NCI-H1694 treated with DMSO at 0.1 percent for 48 hours (cell line): ENCODE results near the gene OSBPL10.

Experiments
- DNase-seq: peaks from one replicate; lab custom pipeline; 2025; lab: John Stamatoyannopoulos, UW

OSBPL10 gene

GRCh38 chr3:31667582-31667981, 313.5 kb downstream of the OSBPL10 start:
- no peak for DNase-seq

GRCh38 chr3:31664031-31664430, 317.0 kb downstream of the OSBPL10 start:
- DNase-seq, result no peak

- DNase-seq, result no peak
Observed at GRCh38 chr3:31661993-31662670, 318.9 kb downstream of the OSBPL10 start.

DNA sequence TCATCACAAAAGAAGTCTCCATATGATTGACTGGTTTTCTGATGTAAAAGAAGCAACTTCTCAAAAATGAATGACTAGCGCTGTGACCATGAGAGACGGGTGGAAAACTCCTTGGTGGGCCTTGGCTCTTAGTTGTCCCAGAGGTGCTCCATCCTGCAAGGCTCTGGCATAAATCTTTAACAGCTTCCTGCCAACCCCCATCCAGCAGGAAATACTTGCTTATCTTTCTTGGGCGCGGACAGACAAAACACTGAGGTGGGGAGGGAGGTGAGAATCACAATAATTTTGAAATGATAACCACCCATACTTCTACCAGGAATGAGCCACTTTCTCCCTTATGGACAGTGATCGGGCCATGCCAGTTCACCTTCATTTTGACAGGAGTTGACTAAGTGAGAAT, 319.8 kb downstream of the OSBPL10 start:
- no peak for DNase-seq

GRCh38 chr3:31659246-31659645, 321.8 kb downstream of the OSBPL10 start:
- no peak for DNase-seq

- no peak for DNase-seq
Observed at GRCh38 chr3:31654998-31655397, 326.1 kb downstream of the OSBPL10 start.

DNA sequence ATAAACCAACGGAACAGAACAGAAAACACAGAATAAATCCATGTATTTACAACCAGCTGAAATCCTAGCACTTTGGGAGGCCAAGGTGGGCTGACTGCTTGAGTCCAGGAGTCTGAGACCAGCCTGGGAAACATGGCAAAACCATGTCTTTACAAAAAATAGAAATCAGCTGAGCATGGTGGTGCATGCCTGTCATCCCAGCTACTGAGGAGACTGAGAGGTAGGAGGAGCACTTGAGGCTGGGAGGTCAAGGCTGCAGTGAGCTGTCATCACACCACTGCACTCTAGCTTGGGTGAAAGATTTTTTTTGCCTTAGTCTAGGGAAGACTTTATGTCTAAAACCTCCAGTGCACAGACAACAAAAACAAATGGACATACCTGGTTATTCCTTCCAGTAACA, 327.6 kb downstream of the OSBPL10 start:
- DNase-seq, result no peak

GRCh38 chr3:31652296-31652695, 328.8 kb downstream of the OSBPL10 start:
- DNase-seq, result no peak

- no peak for DNase-seq
Observed at GRCh38 chr3:31648286-31648968, 332.6 kb downstream of the OSBPL10 start.

DNA sequence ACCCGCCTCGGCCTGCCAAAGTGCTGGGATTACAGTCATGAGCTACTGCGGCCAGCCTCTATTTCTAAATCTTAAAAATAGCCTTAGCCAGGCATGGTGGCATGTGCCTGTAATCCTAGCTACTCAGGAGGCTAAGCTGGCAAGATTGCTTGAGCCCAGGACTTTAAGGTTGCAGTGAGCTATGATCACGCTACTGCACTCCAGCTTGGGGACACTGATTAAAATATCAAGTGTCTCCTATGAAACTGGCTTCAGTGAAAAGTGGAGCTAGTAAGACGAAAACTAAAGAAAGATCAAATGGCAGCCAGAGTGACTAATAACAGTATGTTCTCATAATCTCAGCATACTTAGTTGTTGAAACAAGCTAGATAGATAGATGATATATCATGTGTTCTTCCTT, 335.8 kb downstream of the OSBPL10 start:
- no peak for DNase-seq

DNA sequence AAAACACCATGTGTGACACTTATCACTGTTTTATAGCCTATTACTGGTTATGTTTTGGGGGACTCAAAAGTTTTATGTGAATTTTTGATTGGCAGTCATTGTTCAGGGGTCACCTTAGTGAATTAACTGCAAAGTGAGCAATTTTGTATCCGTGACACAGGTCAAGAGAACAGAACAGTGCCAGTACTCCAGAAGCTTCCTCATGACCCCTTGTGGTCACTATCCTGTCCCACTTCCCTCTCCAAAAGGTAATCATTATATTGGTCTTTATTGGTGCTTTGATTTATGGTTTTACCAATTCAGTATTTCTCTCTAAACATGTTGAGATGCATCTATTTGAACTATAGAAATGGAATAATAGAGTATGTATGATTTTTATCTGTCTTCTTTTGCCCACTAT, 341.2 kb downstream of the OSBPL10 start:
- DNase-seq, result no peak

GRCh38 chr3:31636694-31637442, 344.2 kb downstream of the OSBPL10 start:
- no peak for DNase-seq

GRCh38 chr3:31636049-31636448, 345.0 kb downstream of the OSBPL10 start:
- no peak for DNase-seq

DNA sequence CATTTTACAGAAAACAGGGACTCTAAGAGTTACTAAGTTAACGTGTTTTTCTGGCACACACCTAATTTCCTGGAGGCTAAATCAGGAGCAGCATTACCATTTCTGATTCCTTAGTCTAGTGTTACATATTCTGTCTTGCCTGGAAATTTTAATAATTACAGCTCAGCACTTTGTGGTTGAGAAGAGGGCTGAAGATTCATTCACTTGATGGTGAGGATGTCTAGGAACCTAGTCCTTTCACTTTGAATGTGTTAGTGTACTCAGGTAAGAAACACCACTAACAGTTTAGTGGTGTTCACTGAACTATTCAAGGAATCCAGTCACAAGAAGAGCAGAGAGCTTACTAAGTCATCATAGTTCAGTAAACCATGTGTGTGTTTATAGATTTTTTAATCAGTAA, 345.5 kb downstream of the OSBPL10 start:
- no peak for DNase-seq

DNA sequence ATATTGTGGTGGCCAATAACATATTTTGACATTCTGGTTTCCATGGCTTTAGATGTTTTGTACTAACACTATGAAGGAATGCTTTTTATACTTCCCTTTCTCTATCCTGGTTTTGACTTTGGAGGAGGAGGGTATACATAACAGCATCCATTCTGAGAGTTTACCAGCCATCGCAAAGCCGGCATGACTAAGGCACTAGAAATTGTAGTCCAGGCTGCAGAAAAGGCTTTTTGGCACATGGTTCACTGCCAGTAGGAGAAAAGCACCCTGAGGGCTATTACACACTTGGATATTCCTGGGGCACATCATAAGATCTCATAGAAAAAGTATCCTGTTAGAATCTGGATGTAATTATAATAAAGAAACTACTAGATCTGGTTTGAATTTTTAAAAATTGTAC, 346.6 kb downstream of the OSBPL10 start:
- no peak for DNase-seq

DNA sequence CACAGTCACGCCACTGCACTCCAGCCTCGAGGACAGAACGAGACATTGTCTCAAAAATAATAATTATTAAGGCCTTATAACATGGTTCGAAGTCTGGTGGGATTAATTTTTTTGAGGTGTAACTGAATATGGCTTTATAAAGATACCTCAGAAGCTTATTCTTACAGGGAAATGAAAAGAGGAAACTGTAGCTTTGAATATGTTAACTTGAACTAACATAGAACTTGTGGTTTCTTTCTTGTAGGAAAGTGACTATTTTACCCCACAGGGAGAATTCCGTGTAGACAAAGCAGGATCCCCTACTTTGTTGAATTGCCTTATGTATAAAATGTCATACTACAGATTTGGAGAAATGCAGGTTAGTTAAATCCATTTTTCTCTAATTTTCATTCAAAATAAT, 352.0 kb downstream of the OSBPL10 start:
- DNase-seq, result no peak

- no peak for DNase-seq
Observed at GRCh38 chr3:31625358-31625757, 355.7 kb downstream of the OSBPL10 start.

DNA sequence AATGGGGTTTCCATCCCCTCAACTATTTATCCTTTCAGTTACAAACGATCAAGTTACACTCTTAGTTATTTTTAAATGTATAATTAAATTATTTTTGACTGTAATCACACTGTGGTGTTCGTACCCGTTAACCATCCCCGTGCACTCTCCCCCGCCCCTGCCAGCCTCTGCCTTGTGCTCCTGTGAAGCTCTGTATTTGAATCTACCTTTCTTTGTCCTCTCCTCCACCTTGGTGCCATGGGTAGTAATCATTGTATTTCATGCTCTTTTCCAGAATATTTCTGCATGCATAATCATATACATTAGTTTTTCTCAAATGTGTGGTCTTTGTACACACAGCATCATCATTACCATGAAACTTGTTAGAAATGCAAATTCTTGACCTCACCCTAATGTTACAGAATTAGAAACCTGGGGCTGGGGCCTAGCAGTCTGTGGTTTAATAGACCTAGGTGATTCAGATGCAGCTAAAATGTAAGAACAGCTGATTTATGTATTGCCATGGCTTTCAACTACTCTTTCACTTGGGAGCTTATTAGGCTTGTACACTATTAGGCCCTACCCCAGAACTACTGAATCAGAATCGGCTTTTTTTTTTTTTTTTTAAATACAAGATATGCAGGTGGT, 356.9 kb downstream of the OSBPL10 start:
- no peak for DNase-seq

- DNase-seq, result no peak
Observed at GRCh38 chr3:31622636-31623288, 358.3 kb downstream of the OSBPL10 start.

DNA sequence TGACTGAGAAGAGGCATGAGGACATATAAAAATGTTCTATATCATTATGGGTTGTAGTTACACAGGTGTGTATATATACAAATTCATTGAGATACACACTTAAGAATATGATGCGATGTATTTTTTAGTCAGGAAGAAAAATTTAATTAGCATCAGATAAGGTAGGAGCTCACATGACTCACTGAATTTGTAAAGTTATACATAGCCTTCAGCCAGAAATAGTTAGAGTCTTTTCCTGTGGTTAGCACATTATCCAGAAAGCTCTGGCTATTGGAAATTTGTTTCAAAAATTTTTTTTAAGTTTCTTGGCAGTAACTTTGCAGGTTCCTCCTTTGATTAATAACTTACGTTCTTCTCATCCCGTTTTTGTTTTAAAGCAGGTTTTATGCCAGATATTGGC, 359.7 kb downstream of the OSBPL10 start:
- no peak for DNase-seq

DNA sequence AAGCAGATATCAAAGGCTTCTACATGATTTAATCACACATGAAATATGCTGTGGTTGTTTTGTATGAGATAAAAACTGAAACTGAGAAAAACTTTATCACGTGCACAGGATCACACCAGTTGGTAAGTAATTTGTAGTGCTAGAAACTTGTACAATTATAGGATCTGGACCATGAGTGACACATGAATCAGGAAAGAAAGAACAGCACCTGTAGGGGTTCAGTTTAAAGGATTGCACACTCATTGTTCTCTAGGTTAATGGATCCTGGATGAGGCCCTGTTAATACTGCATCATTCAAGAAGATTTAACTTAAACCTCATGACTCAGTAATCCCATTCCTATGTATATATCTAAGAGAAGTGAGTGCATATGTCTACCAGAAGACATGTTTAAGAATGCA, 360.4 kb downstream of the OSBPL10 start:
- no peak for DNase-seq

GRCh38 chr3:31616711-31617110, 364.4 kb downstream of the OSBPL10 start:
- no peak for DNase-seq
